Measurements from ENCODE around the gene CDC42BPA. TPM values are rescaled to one million over a fixed set of nuclear protein-coding genes. Genes with fewer than 3 reads are reported as not detected.

The CDC42BPA gene
- total RNA-seq, 1 donor, result 2.3 TPM

DNA sequence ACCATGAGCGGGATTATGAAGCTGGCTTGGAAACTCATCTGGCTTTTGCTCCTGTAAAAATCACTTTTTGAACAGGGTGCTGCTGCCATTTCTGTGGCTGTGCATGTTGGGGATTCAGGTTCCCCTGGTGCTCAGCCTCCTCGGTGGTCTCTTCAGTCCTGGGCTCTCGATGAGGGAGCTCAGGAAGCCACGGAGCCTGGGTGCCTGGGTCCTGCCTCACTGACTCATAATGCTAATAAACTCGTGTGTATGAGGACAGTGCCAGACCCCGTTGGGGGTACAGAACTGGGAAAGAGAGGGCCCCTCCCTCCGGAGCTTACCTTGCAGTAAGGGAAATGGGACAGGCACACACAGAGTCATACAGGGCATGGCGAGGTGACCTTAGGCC, 372.4 kb downstream of the CDC42BPA start:
- Histone ChIP-seq H3K4me3 (ENCODE audit: low read length) (no peak overlapping the region), H3K9me3 (ENCODE audit: low read depth, low read length) (no peaks in the 10 kb centered on the region), H3K27me3 (ENCODE audit: insufficient read depth, low read length) (no peaks in the 10 kb centered on the region), H3K4me1 (ENCODE audit: insufficient read depth, low read length) (peaks cover 26% of the 10 kb centered on the region)

GRCh38 chr1:226945106-226945857, 373.0 kb downstream of the CDC42BPA start:
- Histone ChIP-seq H3K4me1 (ENCODE audit: insufficient read depth, low read length) (peaks cover 32% of the 10 kb centered on the region), H3K27me3 (ENCODE audit: insufficient read depth, low read length) (no peaks in the 10 kb centered on the region), H3K9me3 (ENCODE audit: low read depth, low read length) (no peaks in the 10 kb centered on the region), H3K4me3 (ENCODE audit: low read length) (no peak overlapping the region)

DNA sequence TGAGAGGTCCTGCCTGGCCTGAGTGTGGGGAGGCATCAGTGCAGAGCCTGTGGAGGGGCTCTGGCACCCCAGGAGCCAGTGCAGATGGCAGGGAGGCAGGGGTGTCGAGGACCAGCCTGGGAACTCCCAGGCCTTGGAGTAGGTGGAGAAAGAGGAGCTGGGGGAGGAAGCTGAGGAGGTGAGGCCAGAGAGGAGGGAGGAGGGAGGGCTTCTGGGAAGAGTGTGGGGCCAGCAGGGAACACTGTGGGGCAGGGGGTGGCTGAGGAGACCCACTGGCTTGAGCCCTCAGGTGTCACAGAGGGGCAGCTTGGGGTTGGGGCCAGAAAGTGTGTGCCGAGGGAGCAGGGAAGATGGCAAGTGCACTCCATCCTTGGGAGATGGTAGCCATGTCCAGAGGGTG, 374.4 kb downstream of the CDC42BPA start:
- no peaks in the 10 kb centered on the region for H3K9me3 ChIP-seq (ENCODE audit: low read depth, low read length)
- no peak overlapping the region for H3K4me3 ChIP-seq (ENCODE audit: low read length)
- H3K27me3 ChIP-seq (ENCODE audit: insufficient read depth, low read length), result no peaks in the 10 kb centered on the region
- H3K4me1 ChIP-seq (ENCODE audit: insufficient read depth, low read length), result peaks cover 33% of the 10 kb centered on the region

DNA sequence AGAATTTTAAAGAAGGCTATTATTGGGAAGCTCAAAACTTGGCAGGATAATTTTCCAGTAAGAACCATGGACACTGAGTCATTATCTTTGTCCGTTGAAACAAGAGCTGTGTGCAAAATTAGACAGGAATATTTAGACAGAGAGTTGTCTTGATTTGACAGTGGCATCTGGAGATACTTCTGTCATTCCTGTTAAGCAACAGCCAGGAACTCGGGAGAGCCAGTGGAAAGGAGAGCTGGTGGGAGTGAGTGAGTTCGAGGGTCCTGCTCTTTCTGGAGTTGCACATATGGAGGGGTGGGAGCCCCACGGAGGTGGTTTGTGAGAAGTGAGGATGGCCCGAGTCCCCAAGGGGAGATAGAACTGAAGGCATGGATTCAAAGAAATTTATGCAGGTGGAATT, 375.1 kb downstream of the CDC42BPA start:
- Histone ChIP-seq H3K4me3 (ENCODE audit: low read length) (no peak overlapping the region), H3K27me3 (ENCODE audit: insufficient read depth, low read length) (no peaks in the 10 kb centered on the region), H3K9me3 (ENCODE audit: low read depth, low read length) (no peaks in the 10 kb centered on the region), H3K4me1 (ENCODE audit: insufficient read depth, low read length) (peaks cover 41% of the 10 kb centered on the region)

- no peaks in the 10 kb centered on the region for H3K27me3 ChIP-seq (ENCODE audit: insufficient read depth, low read length)
- H3K9me3 ChIP-seq (ENCODE audit: low read depth, low read length), result no peaks in the 10 kb centered on the region
- H3K4me1 ChIP-seq (ENCODE audit: insufficient read depth, low read length), result peaks cover 47% of the 10 kb centered on the region
- H3K4me3 ChIP-seq (ENCODE audit: low read length), result no peak overlapping the region
Measured at GRCh38 chr1:226942392-226942791, 375.9 kb downstream of the CDC42BPA start.

GRCh38 chr1:226940806-226941067, 377.6 kb downstream of the CDC42BPA start:
- Histone ChIP-seq H3K4me3 (ENCODE audit: low read length) (peak overlapping the region; percentile 61), H3K9me3 (ENCODE audit: low read depth, low read length) (no peaks in the 10 kb centered on the region), H3K27me3 (ENCODE audit: insufficient read depth, low read length) (no peaks in the 10 kb centered on the region), H3K4me1 (ENCODE audit: insufficient read depth, low read length) (peaks cover 47% of the 10 kb centered on the region)

DNA sequence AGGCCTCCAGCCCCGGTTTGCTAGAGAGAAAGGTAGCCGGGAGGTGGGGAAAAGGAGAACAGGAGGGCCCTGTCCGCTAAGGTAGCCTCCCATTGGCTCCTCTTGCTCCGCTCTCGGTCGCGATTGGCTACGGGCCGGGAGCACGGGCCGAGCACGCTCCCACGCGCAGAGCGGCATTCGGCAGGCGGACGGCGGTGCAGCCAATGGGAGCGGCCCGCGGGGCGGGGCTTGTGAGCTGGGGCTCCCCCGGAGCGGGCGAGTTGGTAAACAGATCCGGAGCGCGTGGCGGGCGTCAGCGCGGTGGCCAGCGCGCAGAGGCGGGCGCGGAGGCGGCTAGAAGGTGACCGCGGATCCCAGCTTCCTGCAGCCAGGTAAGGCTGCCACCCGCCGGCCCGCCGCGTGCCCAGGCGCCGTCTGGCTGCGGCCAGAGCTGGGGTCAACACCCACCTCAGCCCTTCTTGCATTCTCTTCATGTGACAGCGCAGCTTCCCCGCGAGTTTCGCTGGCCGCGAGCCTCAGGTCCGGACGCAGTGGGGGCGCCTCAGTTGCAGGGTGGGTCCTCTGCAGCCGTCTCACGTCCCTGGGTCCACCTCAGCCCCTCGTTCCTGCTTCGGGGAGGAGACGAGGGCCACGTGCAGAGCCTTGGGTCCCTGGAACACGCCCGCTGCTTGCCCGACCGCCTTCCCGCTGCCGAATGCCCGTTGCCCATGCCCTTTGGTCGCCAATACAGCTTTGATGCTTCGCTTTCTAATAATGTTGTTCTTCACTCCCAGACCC, 378.1 kb downstream of the CDC42BPA start, which contains the start of gene COQ8A:
COQ8A (plus strand) TSS at position 266 of the 777 bp plus-strand sequence. CDS start 21,092 bp downstream, outside the sequence.
- peaks cover 47% of the 10 kb centered on the region for H3K4me1 ChIP-seq (ENCODE audit: insufficient read depth, low read length)
- peak within 1 kb of the TSS; percentile 61 for H3K4me3 ChIP-seq (ENCODE audit: low read length)
- H3K27me3 ChIP-seq (ENCODE audit: insufficient read depth, low read length), result no peaks in the 10 kb centered on the region
- peaks cover 4% of the 10 kb centered on the region for H3K9me3 ChIP-seq (ENCODE audit: low read depth, low read length)

Other genes with a start within 250 kb of the CDC42BPA start
- gene ZNF678, start 245.1 kb upstream of the CDC42BPA start, total RNA-seq, result 6.1 TPM

Data from mononuclear cell (primary cell).